ENCODE measurements around the gene ERGIC3.

Gene ERGIC3

DNA sequence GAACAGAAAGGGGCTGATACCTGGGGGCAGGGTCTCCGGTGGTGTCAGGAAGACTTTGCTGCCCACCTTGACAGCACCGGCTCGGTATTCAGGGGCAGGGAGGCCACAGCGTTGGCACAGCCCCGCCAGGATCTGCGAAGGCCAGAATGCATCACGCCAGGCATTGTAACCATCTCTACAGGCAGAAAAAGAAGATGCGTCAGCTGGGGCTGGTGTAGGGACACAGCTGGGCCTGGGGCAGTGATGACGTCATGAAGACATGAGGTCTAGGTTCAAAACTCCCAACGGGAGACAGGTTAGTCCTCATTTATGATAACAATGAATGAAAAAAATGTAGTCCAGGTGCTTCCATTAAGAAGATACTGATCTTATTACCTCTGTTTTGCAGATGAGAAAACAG, 22.0 kb downstream of the ERGIC3 start:
- DNase-seq: no peak

DNA sequence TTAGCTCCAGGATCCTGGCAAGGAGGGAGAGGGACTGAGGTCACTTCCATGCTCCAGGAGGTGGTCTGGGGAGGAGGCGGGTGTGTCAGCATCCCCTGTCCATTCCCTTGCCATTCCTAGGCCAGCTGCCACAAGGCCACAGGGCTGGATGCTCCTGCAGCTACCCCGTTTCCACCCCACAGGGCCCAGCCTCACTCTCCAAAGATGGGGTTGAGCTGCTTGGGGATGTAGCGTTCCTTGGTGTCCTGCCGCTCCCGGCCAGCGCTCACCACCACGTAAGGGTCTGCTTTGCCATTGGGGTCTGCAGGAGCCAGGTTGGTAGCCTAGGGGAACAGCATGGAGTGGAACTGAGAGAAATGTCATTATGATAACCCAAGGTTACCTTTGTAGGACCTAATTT, 23.0 kb downstream of the ERGIC3 start:
- DNase-seq: no peak

GRCh38 chr20:35568645-35569044, 26.8 kb downstream of the ERGIC3 start:
- DNase-seq: no peak

DNA sequence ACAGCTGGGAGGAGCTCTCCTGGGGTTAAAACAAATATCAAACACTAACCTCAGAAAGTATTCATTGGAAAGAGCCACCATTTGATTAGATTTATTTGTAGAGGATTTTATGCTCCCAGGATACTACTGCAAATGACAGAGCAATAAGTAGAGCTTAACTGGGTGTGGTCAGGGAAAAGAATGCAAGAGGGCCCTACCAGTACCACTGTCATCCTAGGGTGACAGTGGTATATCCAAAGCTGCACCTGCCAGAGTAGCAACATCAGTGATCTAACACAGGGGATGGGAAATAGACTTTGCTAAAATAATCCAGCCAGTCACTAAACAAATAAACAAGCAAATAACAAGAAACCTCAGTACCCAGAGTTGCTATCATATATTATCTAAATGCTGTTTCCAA, 29.7 kb downstream of the ERGIC3 start:
- no peak for DNase-seq

GRCh38 chr20:35572838-35573237, 31.0 kb downstream of the ERGIC3 start:
- DNase-seq: no peak

DNA sequence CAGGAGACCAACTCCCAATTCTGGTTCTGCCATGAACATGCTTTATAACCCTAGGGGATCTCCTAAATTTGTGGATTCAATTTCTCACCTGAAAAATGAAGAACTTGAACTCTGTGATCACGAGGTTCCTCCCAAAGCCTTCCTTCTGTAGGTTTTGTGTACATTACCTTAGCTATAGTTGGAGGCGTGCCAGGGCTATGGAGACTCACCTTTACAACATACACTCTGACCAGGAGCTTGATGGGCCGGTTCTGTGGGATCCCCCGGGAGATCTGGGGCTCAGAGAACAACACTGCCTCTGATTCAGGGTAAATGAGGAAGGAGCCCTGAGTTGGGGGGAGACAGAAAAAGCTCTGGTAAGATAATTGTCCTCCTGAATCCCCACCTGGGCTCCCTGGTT, 34.1 kb downstream of the ERGIC3 start:
- DNase-seq: no peak

- DNase-seq: no peak
Measured at GRCh38 chr20:35576816-35577215, 34.9 kb downstream of the ERGIC3 start.

GRCh38 chr20:35578469-35578868, 36.6 kb downstream of the ERGIC3 start:
- DNase-seq: no peak

- DNase-seq: no peak
Measured at GRCh38 chr20:35579196-35579595, 37.3 kb downstream of the ERGIC3 start.

- DNase-seq: no peak
Measured at GRCh38 chr20:35582131-35582530, 40.3 kb downstream of the ERGIC3 start.

GRCh38 chr20:35582741-35583404, 41.0 kb downstream of the ERGIC3 start:
- no peak for DNase-seq

- DNase-seq: no peak
Measured at GRCh38 chr20:35583636-35584560, 42.0 kb downstream of the ERGIC3 start.

- no peak for DNase-seq
Measured at GRCh38 chr20:35586751-35587425, 45.0 kb downstream of the ERGIC3 start.

DNA sequence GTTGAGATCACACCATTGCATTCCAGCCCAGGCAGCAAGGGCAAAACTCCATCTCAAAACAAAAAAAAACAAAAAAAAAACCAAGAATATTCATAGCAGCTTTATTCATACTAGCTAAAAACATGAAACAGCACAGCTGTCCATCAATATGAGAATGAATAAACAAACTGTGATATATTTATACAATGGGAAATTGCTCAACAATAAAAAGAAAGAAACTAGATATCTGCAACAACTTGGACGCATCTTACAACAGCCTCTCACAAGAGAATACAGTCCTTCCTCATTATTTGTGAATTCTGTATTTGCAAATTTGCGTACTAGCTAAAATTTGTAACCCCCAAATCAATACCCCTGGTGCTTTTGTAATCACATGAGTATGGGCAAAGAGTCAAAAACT, 45.6 kb downstream of the ERGIC3 start:
- DNase-seq: no peak

GRCh38 chr20:35588397-35588796, 46.5 kb downstream of the ERGIC3 start:
- DNase-seq: no peak

DNA sequence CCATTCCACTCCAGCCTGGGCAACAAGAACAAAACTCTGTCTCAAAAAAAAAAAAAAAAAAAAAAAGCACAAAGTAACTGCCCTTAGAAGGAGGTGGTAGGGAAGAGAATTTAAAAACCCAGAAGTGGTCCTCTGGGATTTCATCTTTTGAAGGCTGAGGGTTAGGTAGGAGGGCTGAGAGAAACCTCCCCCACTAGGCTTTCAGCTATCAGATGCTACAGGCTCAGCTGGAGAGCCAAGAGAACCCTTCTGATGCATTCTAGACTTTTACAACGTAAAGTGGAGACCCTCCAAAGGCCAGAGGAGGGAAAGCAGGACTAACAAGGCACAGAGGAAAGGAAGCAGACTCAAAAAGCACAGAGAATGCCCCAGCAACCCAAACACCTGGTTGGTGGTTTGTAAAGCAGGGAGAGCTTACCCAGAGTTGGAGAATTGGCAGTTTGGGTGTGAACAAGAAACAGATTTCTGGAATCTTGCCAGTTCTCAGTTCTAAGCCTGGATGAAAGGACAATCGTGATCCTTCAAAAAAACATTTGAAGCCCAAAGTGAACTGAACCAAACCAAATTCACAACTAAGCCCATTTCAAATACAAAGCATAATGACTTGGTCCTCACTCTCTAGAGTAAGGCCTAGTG, 50.6 kb downstream of the ERGIC3 start:
- DNase-seq: no peak

- DNase-seq: no peak
Measured at GRCh38 chr20:35595456-35595855, 53.6 kb downstream of the ERGIC3 start.

DNA sequence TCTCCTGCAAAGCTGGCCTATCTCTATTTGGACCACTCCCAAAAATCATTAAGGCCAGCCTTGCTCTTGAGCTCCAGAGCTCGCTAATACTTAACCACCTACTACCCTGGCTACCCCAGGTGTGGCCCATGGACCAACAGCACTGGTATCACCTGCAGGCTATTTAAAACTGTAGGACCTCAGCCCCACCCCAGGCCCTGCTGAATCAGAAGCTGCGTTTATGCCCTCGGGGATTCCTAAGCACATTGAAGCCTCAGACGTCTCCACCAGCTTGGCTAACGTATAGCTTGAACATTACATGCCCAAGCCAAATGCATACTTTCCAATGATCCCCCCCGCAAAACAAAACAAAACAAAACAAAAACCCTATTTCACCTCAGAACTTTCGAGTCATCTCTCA, 54.0 kb downstream of the ERGIC3 start:
- no peak for DNase-seq

- DNase-seq: no peak
Measured at GRCh38 chr20:35597186-35597585, 55.3 kb downstream of the ERGIC3 start.

DNA sequence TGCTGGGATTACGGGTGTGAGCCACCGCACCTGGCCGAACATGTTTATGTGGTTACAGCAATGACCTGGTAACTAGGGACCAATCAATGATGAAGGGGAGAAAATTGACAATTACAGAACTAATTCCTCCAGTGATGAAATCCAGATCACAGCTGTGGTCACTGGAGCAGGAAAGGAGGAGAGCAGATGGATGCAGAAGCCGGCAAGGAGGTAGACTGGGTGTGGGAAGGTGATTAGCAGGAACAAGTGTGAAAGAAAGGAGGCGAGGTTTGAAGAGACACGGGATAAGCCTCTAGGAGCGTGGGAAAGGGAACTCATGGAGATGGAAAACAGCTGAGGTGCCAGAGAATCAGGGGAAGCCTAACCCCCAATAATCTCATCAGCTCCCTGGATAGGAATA, 56.6 kb downstream of the ERGIC3 start:
- DNase-seq: no peak

DNA sequence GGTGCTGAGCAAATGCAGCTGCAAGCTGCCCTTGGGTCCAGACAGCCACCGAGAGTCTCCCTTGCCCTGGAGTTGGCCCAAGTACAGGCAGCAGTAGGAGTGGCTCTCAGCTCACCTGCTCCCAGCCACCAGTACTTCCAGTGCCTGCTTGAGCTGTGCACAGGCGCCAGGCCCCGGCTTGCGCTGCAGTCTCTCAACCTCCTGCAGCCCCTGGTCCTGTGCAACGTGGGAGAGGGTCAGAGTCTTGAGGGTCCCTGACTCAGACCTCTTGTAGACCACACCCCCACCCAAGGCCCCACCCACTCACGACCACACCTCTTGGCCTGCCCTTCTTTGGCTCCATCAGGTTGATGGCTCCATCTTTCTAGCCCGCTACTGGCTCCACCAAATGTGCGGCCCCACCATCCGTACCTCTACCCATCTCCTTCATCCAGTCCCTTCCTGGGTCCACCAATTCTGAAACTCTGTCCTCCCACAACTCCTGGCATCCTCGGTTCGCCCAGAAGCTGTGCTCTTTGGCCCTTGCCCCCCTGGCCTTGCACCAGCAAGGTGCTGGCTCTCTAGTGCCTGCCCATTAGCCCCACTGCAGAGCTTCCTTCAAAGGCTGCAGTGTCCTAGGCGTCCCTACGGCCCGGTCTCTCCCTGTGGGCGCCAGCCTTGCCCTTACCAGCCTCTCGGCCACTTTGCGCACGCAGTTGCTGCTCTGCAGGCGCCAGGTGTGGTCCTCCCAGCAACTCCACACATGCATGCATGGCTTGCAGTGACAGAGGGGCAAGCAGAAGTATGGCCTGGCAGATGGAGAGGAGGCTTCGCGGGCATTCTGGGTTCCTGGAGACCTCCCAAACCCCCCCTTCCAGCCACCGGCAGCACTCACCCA, 57.3 kb downstream of the ERGIC3 start:
- no peak for DNase-seq

DNA sequence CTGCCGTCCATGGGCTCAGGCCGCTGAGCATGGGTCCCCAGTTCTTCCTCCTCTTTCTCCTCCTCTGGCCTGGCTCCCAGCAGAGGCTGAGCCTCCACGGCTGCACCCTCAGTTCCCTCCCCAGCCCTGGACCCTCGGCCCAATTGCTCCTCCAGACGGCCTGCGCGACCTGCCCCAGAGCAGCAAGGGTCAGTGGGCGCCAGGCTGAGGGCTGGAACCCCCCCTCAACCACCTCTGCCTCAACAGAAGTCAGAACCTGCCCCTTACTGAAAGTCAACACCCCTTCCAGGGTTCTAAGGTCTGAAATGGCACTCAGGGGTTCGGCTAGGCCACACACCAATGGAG, 57.9 kb downstream of the ERGIC3 start:
- no peak for DNase-seq

Measured in CD4-positive, alpha-beta T cell treated with Interleukin-4 for 4 hours (primary cell).